HepG2 (cell line): ENCODE data around the gene LRIG3. TPM values are rescaled to one million over a fixed set of nuclear protein-coding genes. Genes with fewer than 3 reads are reported as not detected.

Experiments used
- ATF5 ChIP-seq: sonication (generic); formaldehyde crosslinking; IDR thresholded peaks from 2 replicates; pipeline ENCODE4 v1.4.0; 2020; ENCODE audit warnings: mild to moderate bottlenecking, low read depth, missing genetic modification reagents
- BCLAF1 ChIP-seq: fragments of 450-650 bp; IDR thresholded peaks from 2 replicates; pipeline ENCODE4 v1.6.1; 2017; ENCODE audit warnings: mild to moderate bottlenecking
- HNRNPL ChIP-seq: fragments of 200-400 bp; formaldehyde crosslinking; IDR thresholded peaks from 2 replicates; pipeline ENCODE4 v1.6.1; 2017; ENCODE audit warnings: mild to moderate bottlenecking, low read depth, low read length
- JARID2 ChIP-seq: sonication (generic); formaldehyde crosslinking; IDR thresholded peaks from 2 replicates; pipeline ENCODE4 v1.8.1; 2023; ENCODE audit warnings: missing genetic modification reagents, inconsistent platforms; ENCODE audit not compliant: insufficient replicate concordance
- KAT2B ChIP-seq: fragments of 150-350 bp; IDR thresholded peaks from 2 replicates; pipeline ENCODE4 v1.6.1; 2014; ENCODE audit warnings: low read depth, low read length, borderline replicate concordance
- MTF1 ChIP-seq: sonication (generic); formaldehyde crosslinking; IDR thresholded peaks from 2 replicates; pipeline ENCODE4 v1.5.0; 2020; ENCODE audit warnings: missing genetic modification reagents
- PAX8 ChIP-seq: sonication (generic); formaldehyde crosslinking; IDR thresholded peaks from 2 replicates; pipeline ENCODE4 v1.8.0; 2022; ENCODE audit warnings: mild to moderate bottlenecking, missing genetic modification reagents, borderline replicate concordance
- RFX1 ChIP-seq: fragments of 450-650 bp; IDR thresholded peaks from 2 replicates; pipeline ENCODE4 v1.6.1; 2017
- SAP130 ChIP-seq: IDR thresholded peaks from 2 replicates; pipeline ENCODE4 v1.6.1; 2016; ENCODE audit warnings: low read depth
- SETDB1 ChIP-seq: sonication (generic); formaldehyde crosslinking; IDR thresholded peaks from 2 replicates; pipeline ENCODE4 v1.5.1; 2020; ENCODE audit warnings: missing genetic modification reagents, mild to moderate bottlenecking, borderline replicate concordance
- ZFY ChIP-seq: sonication (generic); formaldehyde crosslinking; IDR thresholded peaks from 2 replicates; pipeline ENCODE4 v1.4.0; 2020; ENCODE audit warnings: missing genetic modification reagents
- ZHX2 ChIP-seq, 2 experiments: sonication (generic) in 1 of 2; formaldehyde crosslinking in 1 of 2; IDR thresholded peaks; 2 replicates each; pipeline versions ENCODE4 v1.6.1 to v1.9.0; 2014 to 2022; ENCODE audit warnings: antibody characterized with exemption in 1 of 2, borderline replicate concordance in 1 of 2, inconsistent platforms in 1 of 2, low read depth in 1 of 2, missing genetic modification reagents in 1 of 2
- ZMYM3 ChIP-seq: sonication (generic); formaldehyde crosslinking; IDR thresholded peaks from 2 replicates; pipeline ENCODE4 v1.5.1; 2020; ENCODE audit warnings: mild to moderate bottlenecking, missing genetic modification reagents
- ZNF274 ChIP-seq: sonication (generic); formaldehyde crosslinking; IDR thresholded peaks from 2 replicates; pipeline ENCODE4 v1.5.1; 2020; ENCODE audit warnings: mild to moderate bottlenecking, missing genetic modification reagents
- ZNF343 ChIP-seq: sonication (generic); formaldehyde crosslinking; IDR thresholded peaks from 2 replicates; pipeline ENCODE4 v1.4.0; 2020; ENCODE audit warnings: mild to moderate bottlenecking, missing genetic modification reagents
- ZNF354B ChIP-seq: sonication (generic); formaldehyde crosslinking; IDR thresholded peaks from 2 replicates; pipeline ENCODE4 v1.8.0; 2022; ENCODE audit warnings: mild to moderate bottlenecking, missing genetic modification reagents
- ZNF556 ChIP-seq: sonication (generic); formaldehyde crosslinking; IDR thresholded peaks from 2 replicates; pipeline ENCODE4 v1.4.0; 2020; ENCODE audit warnings: mild to moderate bottlenecking, missing genetic modification reagents, borderline replicate concordance
- ZNF800 ChIP-seq: sonication (generic); formaldehyde crosslinking; IDR thresholded peaks from 2 replicates; pipeline ENCODE4 v1.4.0; 2020; ENCODE audit warnings: missing genetic modification reagents
- polyA plus RNA-seq, 8 experiments: library from polyadenylated mRNA; depleted of rRNA in 3 of 8; stranded (reverse) in 7 of 8; unstranded in 1 of 8; fragments of >200 nt; fragmentation: Illumina TruSeq in 4 of 8; extraction: Trizol in 4 of 8; gene quantifications; 2 replicates each; pipeline versions ENCODE4 v1.2.1 to v1.2.3, GENCODE V29; 2011 to 2016; ENCODE audit warnings: low read depth in 4 of 8, missing spikeins in 1 of 8, mixed read lengths in 1 of 8; ENCODE audit not compliant: insufficient read depth in 1 of 8
- total RNA-seq, 5 experiments: library from RNA; depleted of rRNA; stranded (reverse); fragments of >200 nt; fragmentation: Illumina TruSeq; extraction: Trizol; gene quantifications; 2 replicates each; pipeline ENCODE4 v1.2.3, GENCODE V29; 2016; ENCODE audit warnings: low read depth in 1 of 5

The LRIG3 gene
- total and polyA plus RNA-seq, 2 of the 13 experiments (the other 11 are each of a cell fraction or from before 2014, with no cell fraction given) = 7.7 to 17.4 TPM

- TF ChIP-seq ZHX2 (IDR thresholded peaks at IDR 0.05; ENCODE audit: low read depth) = no peak; the same call in none of the 2 replicates
- no peak for TF ChIP-seq ZHX2 (CRISPR knock-in tag; IDR thresholded peaks at IDR 0.05; ENCODE audit: borderline replicate concordance)
- TF ChIP-seq RFX1 = no peak
- 0 out of 2 replicates have a peak, but pooled peaks have one; percentile 10 for TF ChIP-seq ZNF556 (CRISPR knock-in tag)
- no peak for TF ChIP-seq ZNF343
- no peak for TF ChIP-seq BCLAF1
- no peak for TF ChIP-seq ATF5 (CRISPR knock-in tag)
- TF ChIP-seq SAP130 = peak; percentile 78
- peak; percentile 90 for TF ChIP-seq ZFY (CRISPR knock-in tag)
- TF ChIP-seq KAT2B = no peak
- TF ChIP-seq ZNF274 (CRISPR knock-in tag) = peak; percentile 61
- TF ChIP-seq ZNF800 (CRISPR knock-in tag) = peak; percentile 91
- TF ChIP-seq HNRNPL = no peak
- no peak for TF ChIP-seq ZMYM3 (CRISPR knock-in tag)
- TF ChIP-seq MTF1 (CRISPR knock-in tag) = no peak
- no peak for TF ChIP-seq ZNF354B (CRISPR knock-in tag)
- TF ChIP-seq JARID2 (CRISPR knock-in tag) = no peak
- TF ChIP-seq PAX8 (CRISPR knock-in tag) = no peak
- TF ChIP-seq SETDB1 (CRISPR knock-in tag) = 0 out of 2 replicates have a peak, but pooled peaks have one; percentile 53
These were observed at the start of gene LRIG3 (continued) for GRCh38 chr12:58920102-58920960.
